Fibroblast of skin of left biceps (primary cell): Measurements from ENCODE around the gene CAB39L.

Experiments used
- DNase-seq, 2 experiments: peaks; one replicate each; pipeline ENCODE4 v3.0.0-alpha.2; 2013; ENCODE audit warnings: low read depth in 2 of 2

The CAB39L gene

GRCh38 chr13:49399801-49400472 lies 43.9 kb downstream of the CAB39L start:
- DNase-seq: no peak

- no peak for DNase-seq
Measured at GRCh38 chr13:49395878-49396380, 47.9 kb downstream of the CAB39L start.

GRCh38 chr13:49395451-49395865 lies 48.4 kb downstream of the CAB39L start:
- DNase-seq: peak in 1 of 2 experiments; percentile 21

- no peak for DNase-seq
Measured at GRCh38 chr13:49388091-49388635, 55.7 kb downstream of the CAB39L start.

DNA sequence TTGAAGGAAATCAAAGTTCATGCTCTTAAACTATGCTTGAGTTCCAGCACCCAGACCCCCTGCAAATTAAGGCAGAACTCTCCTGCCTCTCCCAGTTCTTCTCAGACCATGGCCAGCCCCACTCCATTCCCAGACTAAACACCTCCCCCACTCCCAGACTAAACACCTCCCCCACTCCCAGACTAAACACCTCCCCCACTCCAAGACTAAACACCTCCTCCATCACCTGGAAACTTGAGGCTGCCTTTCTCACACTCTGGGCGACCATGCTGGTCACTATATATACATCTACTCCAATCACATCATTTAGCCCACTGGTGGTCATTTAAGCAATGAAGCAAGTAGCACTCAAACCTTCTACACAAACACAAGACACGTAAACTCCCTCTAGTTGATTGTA lies 57.2 kb downstream of the CAB39L start:
- DNase-seq: no peak

DNA sequence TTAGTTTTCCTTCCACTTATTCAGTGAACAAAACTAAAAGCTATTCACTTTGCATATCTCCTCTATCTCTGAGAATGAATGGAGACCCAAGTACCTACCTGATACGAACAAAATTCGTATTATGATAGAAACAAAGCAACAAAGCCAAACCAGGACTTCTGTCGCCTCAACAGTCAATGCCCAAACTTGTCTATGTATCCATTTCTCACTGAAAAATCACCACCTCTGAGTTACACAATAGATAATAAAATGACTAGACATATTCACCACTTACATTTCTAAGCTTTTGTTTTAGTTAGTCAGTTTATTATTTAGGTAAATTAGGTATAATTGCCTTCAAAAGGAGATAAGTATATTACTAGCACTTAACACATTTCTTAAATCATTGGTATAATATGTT lies 67.7 kb downstream of the CAB39L start:
- no peak for DNase-seq

- DNase-seq: no peak
Measured at GRCh38 chr13:49374585-49375290, 69.1 kb downstream of the CAB39L start.

- no peak for DNase-seq
Measured at GRCh38 chr13:49373716-49374115, 70.1 kb downstream of the CAB39L start.

DNA sequence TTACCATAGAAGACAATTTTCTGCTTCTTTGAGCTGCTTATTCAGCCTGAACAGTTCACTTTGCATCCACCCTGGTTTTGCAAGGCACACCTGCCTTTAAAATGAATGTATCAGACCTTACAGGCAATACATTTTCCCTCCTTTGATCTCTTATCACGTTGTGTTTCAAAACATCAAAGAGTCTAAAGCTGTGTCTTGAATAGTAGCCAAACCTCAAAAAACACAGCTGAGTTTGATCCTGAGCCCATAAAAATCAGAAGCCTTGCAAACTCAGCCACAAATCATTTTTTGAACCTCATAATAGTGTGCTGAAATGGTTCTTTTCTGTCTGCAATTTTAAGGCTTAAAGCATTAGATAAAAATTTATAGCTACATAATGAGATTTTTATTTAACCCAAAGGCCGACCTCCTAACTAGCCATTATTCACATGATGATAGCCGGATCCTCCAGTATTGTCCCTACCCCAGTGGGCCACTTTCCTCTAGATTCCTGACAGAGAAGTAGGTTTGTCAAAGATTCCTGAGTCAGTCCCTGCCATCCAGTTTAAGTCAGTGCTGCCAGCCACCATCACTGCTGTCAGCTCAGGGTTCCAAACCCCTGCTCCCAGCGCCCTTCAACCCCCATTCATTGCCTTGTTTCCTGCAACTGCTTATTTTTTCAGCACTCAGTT lies 71.8 kb downstream of the CAB39L start:
- DNase-seq: no peak

DNA sequence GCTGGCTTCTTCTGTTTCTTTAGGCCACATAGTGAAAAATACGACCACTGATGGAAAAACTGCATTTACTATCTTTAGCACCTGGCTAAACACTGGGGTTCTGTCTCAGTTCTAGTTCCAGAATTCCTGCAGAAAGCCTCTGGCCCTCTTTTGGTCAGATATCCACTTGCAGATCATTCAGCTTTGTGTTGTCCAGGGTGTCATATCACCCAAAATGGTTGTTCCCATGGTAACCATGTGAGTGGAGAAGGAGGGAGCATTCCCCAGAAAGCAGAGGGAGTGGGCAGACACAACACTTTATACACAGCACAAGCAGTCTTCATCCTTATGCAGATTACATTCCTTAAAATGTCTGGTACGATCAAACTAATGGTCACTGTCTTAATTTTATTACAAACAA lies 73.5 kb downstream of the CAB39L start:
- no peak for DNase-seq

GRCh38 chr13:49369866-49370265 lies 74.0 kb downstream of the CAB39L start:
- no peak for DNase-seq

DNA sequence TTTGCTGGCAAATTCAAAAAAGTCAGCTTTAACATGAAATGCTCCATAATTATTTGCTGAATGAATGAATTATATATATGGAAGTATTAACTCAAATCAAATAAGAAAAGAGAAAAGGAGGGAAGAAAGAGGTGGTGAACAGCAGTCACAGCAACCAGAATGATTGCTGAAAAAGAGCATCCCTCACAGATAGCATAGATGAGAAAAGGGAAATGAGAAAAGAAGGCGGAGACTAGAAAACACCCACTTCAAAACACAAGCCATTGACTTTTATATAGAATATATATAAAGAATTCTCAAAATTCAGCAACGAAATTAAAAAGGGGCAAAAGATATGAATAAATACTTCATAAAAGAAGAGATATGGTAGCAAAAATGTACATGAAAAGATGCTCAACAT lies 75.2 kb downstream of the CAB39L start:
- no peak for DNase-seq

DNA sequence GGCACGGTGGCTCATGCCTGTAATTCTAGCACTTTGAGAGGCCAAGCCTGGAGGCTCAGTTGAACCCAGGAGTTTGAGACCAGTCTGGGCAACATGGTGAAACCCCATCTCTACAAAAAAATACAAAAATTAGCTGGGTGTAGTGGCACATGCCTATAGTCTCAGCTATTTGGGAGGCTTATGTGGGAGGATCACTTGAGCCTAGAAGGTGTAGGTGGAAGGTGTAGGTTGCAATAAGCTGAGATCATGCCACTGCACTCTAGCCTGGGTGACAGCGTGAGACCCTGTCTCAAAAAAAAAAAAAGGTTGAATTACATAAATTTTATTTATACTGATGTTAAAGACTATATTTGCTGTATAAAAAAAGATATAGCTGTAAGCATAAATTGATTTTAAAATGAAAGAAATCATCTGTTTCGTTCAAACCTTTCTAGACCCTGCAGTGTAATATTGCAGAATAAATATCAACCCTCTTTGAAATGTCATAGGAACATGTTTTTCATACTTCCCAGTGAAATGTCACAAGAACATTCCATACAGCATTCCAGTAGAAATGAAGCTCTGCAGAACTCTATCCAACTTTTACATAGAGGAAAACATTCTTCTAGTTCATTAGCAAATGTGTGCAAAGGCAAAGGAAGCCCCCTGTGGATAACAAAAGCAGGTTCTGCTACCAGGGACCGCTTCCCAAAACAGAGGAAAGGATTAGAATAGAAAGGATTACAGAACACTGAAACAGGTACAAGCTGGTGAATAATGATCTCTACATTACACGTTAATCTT lies 76.0 kb downstream of the CAB39L start:
- no peak for DNase-seq

GRCh38 chr13:49366841-49367240 lies 77.0 kb downstream of the CAB39L start:
- DNase-seq: no peak

DNA sequence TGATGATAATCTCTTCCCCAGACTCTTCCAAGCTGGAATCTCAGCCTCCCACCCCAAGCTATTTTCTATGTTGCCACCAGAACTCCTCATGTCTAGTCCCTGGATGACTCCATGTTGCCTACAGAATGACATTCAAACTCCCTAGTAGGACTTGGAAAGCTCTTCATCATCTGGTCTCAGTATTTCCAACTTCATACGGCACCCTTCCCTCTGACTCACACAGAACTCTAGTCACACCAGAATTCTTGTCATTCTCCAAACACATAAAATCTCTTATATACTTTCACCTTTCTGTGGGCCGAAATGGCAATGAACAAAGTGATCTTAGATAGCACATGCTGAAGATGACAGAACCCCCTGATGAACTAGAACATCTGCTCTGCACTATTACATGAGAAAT lies 86.2 kb downstream of the CAB39L start:
- DNase-seq: no peak

- peak; percentile 65 to 74 for DNase-seq
Measured at GRCh38 chr13:49356223-49356622, 87.6 kb downstream of the CAB39L start.

DNA sequence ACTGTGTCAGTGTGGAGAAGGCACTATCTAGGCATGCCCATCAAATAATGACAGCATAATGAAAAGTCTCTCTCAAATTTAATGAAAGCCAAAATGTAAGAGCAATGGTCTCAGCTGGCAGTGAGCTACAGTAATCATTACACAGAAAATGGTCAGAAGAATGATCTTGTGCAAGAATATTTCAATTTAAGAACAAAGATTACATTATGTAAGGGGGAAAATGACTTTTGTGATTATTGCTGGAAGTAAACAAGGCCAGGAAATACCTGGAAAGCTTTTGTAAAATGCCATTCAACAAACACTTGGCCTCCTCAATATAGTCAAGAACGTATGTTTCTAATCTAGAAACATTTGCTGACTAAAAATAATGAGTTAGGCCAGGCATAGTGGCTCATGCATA lies 89.1 kb downstream of the CAB39L start:
- DNase-seq: no peak

GRCh38 chr13:49353908-49354307 lies 90.0 kb downstream of the CAB39L start:
- no peak for DNase-seq

DNA sequence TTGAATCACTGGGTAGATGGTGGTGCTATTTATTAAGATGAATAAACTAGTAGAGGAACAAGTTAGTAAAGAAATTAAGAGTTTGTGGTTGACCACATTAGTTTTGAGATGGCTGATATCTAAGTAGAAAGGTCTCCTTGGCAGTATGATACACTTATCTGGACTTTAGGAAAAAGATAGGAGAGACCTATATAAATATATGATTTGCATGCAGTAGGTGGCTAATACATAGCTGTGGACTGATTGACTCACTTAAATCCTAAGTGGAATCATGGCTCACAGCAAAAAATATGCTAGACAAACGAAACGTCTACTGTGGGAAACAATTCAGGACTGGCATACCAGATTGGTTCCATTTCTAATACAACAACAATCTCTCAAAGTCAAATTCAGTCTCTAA lies 92.0 kb downstream of the CAB39L start:
- no peak for DNase-seq

- DNase-seq: no peak
Measured at GRCh38 chr13:49348751-49349150, 95.1 kb downstream of the CAB39L start.

DNA sequence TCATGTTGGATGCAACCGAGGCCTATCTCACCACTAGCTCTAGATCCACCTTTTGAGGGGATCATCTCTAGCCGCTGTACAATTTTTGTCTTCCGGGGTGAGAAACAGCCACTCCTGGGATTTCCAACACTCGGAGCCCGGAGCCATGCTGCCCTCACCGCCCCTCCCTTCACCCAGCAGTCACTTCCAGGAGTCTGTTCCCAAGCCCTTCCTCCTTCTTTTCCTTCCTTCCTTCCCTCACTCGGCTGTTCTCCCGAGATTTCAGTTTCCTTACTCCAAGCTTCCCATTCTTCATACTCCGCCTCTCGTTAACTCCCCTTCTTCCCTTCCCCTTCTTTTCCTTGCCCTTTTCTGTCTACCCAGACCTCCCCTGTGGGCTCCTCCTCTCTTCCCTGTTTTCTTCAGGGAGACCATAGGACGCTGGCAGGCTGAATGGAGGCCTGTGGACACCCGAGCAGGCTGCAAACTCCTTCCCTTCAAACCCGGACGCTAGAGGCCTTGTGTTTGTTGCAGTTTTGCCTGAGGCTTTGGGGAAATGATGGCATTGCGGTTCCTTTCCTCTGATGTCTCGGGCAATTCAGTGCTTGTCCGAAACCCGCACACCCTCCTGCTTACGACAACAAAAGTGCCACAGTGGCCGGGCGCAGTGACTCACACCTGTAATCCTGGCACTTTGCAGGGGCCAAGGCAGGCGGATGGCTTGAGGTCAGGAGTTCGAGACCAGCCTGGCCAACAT lies 96.0 kb downstream of the CAB39L start:
- DNase-seq: no peak
